GM12891 (cell line): ENCODE data around the gene RRAS2.

Experiments
- PAX5 ChIP-seq: IDR thresholded peaks from 2 replicates; pipeline ENCODE4 v1.6.1; 2011; ENCODE audit warnings: low read length, moderate library complexity, mild to moderate bottlenecking; ENCODE audit not compliant: insufficient read depth, severe bottlenecking
- POLR2A ChIP-seq: IDR thresholded peaks from 2 replicates; pipeline ENCODE4 v1.6.1; 2011; ENCODE audit warnings: low read depth, low read length, control low read depth
- POLR2AphosphoS5 ChIP-seq: IDR thresholded peaks from 2 replicates; pipeline ENCODE4 v1.6.1; 2011; ENCODE audit warnings: low read depth, low read length, control low read depth
- POU2F2 ChIP-seq: IDR thresholded peaks from 2 replicates; pipeline ENCODE4 v1.6.1; 2011; ENCODE audit warnings: low read depth, mild to moderate bottlenecking, control low read depth, low read length, moderate library complexity
- SPI1 ChIP-seq: IDR thresholded peaks from 2 replicates; pipeline ENCODE4 v1.6.1; 2011; ENCODE audit warnings: low read depth, low read length, control low read depth
- TAF1 ChIP-seq: IDR thresholded peaks from 2 replicates; pipeline ENCODE4 v1.6.1; 2011; ENCODE audit warnings: low read depth, low read length, control low read depth

GRCh38 chr11:14235701-14236100 is 123.3 kb downstream of the RRAS2 start:
- no peak for TF ChIP-seq POLR2A
- no peak for TF ChIP-seq POLR2AphosphoS5
- no peak for TF ChIP-seq TAF1
- TF ChIP-seq SPI1, result no peak
- TF ChIP-seq PAX5, result no peak
- TF ChIP-seq POU2F2, result no peak
